ENCODE measurements around the gene DHRS2. TPM values are rescaled to one million over a fixed set of nuclear protein-coding genes. Genes with fewer than 3 reads are reported as not detected.

Gene DHRS2
- total RNA-seq, 4 donors from 2014 or later, result not detected

DNA sequence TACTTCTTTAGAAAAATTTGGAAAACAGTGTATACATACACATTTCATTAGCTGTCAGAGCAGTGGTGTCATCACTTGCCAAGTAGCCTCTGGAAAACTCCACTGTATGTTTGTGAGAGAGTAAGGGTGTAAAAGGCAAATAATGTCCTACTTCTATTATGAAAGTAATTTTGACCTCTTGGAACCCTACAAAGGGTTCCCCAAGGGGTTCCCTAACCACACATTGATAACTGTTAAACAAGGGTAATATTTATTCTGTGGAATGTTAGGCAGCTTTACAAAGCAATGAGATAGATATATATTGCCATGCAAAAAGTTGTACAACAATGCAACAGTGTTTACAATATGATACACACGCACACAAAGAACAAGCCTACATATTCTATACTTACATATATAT, 18.6 kb upstream of the DHRS2 start:
- Histone ChIP-seq H3K4me1 (no peaks in the 10 kb centered on the region), H3K9me3 (no peaks in the 10 kb centered on the region), H3K4me3 (no peak overlapping the region), H3K27me3 (no peaks in the 10 kb centered on the region), H3K27ac (no peak overlapping the region), H3K36me3 (no peaks in the 10 kb centered on the region)
- in situ Hi-C loops (cut with MboI; ENCODE audit: low sequenced_read_pairs in 4 of 4) (no loop called here), intact Hi-C loops (cut with DNase I; ENCODE audit: low total_unique reads) (no loop called here)
- TF ChIP-seq POLR2A (IDR thresholded peaks at IDR 0.05), result no peak
- TF ChIP-seq, protein P1, sequence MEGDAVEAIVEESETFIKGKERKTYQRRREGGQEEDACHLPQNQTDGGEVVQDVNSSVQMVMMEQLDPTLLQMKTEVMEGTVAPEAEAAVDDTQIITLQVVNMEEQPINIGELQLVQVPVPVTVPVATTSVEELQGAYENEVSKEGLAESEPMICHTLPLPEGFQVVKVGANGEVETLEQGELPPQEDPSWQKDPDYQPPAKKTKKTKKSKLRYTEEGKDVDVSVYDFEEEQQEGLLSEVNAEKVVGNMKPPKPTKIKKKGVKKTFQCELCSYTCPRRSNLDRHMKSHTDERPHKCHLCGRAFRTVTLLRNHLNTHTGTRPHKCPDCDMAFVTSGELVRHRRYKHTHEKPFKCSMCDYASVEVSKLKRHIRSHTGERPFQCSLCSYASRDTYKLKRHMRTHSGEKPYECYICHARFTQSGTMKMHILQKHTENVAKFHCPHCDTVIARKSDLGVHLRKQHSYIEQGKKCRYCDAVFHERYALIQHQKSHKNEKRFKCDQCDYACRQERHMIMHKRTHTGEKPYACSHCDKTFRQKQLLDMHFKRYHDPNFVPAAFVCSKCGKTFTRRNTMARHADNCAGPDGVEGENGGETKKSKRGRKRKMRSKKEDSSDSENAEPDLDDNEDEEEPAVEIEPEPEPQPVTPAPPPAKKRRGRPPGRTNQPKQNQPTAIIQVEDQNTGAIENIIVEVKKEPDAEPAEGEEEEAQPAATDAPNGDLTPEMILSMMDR (IDR thresholded peaks at IDR 0.05 in 4 of 5, conservative IDR thresholded peaks at IDR 0.05 in 1 of 5), result no peak
- ATAC-seq, result no peak
- DNase-seq, result no peak

DNA sequence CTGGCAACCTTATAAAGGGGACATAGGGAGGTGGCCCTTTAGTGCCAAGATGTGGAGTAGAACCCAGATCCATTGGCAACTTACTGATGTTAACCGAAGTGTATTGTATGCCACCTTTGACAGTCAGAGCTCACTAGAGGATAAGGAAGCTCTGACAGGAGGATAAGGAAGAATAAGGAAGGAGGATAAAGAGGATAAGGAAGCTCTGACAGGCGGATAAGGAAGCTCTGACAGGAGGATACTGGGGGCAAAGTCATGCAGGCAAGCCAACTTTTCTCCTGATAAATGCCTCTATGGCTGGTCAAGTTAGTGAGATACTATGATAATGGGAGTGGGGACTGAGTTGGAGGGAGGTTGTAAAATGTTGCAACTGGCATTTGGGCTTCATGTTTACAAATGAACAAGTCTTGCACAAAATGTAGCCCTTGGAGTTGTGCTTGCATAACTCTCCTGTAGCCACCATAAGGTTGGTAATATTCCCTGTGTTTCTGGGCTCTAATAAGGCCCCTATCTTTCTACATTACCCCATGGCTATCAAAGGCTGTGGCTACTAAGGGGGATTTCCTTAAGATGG, 17.7 kb upstream of the DHRS2 start:
- in situ Hi-C loops (cut with MboI; ENCODE audit: low sequenced_read_pairs in 4 of 4), result no loop called here

GRCh38 chr14:23620177-23620702, 15.9 kb upstream of the DHRS2 start:
- no peak for DNase-seq
- no peak overlapping the region for H3K4me3 ChIP-seq
- no peaks in the 10 kb centered on the region for H3K9me3 ChIP-seq
- no peaks in the 10 kb centered on the region for H3K36me3 ChIP-seq
- intact Hi-C loops (cut with DNase I; ENCODE audit: low total_unique reads) (no loop called here), in situ Hi-C loops (cut with MboI; ENCODE audit: low sequenced_read_pairs in 4 of 4) (no loop called here)
- no peaks in the 10 kb centered on the region for H3K27me3 ChIP-seq
- H3K27ac ChIP-seq, result no peak overlapping the region
- TF ChIP-seq, protein P1 (IDR thresholded peaks at IDR 0.05 in 4 of 5, conservative IDR thresholded peaks at IDR 0.05 in 1 of 5), result no peak
- TF ChIP-seq POLR2A (IDR thresholded peaks at IDR 0.05), result no peak
- ATAC-seq, result no peak
- no peaks in the 10 kb centered on the region for H3K4me1 ChIP-seq

More for the DNA sequence above, 17.7 kb upstream of the DHRS2 start:
- Histone ChIP-seq H3K36me3 (no peaks in the 10 kb centered on the region), H3K9me3 (no peaks in the 10 kb centered on the region), H3K27me3 (no peaks in the 10 kb centered on the region), H3K4me1 (no peaks in the 10 kb centered on the region), H3K4me3 (no peak overlapping the region), H3K27ac (no peak overlapping the region)
- intact Hi-C loops (cut with DNase I; ENCODE audit: low total_unique reads), result no loop called here
- no peak for DNase-seq
- no peak for ATAC-seq
- TF ChIP-seq POLR2A (IDR thresholded peaks at IDR 0.05), result no peak
- TF ChIP-seq, protein P1 (IDR thresholded peaks at IDR 0.05 in 4 of 5, conservative IDR thresholded peaks at IDR 0.05 in 1 of 5), result no peak

DNA sequence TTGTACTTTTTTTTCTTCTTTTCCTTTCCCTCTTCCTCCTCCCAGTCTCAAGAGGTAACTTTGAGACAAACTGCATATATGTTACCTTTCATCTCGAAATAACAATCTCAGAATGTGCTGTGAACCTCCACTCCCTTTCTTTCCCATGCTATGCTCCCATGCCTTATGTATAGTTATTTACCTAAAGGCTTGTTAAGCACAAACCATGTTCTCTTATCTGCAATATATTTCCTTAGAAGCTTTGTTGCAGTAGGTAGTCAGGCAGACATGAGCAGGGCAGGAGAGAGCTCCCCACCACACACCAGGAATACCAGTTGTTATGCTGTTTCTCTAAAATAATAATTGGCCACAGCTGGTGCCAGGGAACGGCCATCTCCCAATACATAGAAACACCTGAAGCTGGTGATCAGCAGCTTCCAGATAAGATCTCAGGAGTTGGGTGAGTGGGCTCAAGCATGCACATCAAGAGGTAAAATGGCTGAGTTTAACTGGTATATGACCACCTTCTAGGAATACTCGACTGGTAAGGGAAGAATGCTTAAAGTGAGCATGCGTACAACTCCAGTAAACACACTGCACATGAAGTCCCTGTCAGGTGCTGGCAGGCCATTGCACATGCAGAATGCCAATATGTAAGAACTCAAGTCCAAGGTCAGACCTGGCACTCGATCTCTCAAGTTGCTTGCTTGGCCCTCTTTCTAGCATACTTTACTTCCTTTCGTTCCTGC, 14.8 kb upstream of the DHRS2 start:
- ATAC-seq (no peak), DNase-seq (no peak)
- intact Hi-C loops (cut with DNase I; ENCODE audit: low total_unique reads) (no loop called here), in situ Hi-C loops (cut with MboI; ENCODE audit: low sequenced_read_pairs in 4 of 4) (no loop called here)
- no peaks in the 10 kb centered on the region for H3K4me1 ChIP-seq
- H3K36me3 ChIP-seq, result no peaks in the 10 kb centered on the region
- TF ChIP-seq POLR2A (IDR thresholded peaks at IDR 0.05), result no peak
- TF ChIP-seq, protein P1 (IDR thresholded peaks at IDR 0.05 in 4 of 5, conservative IDR thresholded peaks at IDR 0.05 in 1 of 5), result no peak
- no peaks in the 10 kb centered on the region for H3K9me3 ChIP-seq
- H3K27me3 ChIP-seq, result no peaks in the 10 kb centered on the region
- no peak overlapping the region for H3K4me3 ChIP-seq
- no peak overlapping the region for H3K27ac ChIP-seq

Measured in gastrocnemius medialis (tissue), 4 donors.